Activated CD4-positive, alpha-beta T cell treated with anti-CD3 and anti-CD28 coated beads, Interleukin-2, Interleukin-6, amounts not matched to agents 100 ng/mL and 50 ng/mL, durations not matched to agents 16 hours and 8 hours (primary cell): Measurements from ENCODE around the gene VPS33B.
"Not testable (repeated sequence)": the region's sequence is repeated elsewhere in the genome, so short reads cannot be mapped to it uniquely, and the experiment has no call there.

Experiments
- DNase-seq: peaks from one replicate; pipeline ENCODE4 v3.0.0-alpha.2; 2020

Gene VPS33B

DNA sequence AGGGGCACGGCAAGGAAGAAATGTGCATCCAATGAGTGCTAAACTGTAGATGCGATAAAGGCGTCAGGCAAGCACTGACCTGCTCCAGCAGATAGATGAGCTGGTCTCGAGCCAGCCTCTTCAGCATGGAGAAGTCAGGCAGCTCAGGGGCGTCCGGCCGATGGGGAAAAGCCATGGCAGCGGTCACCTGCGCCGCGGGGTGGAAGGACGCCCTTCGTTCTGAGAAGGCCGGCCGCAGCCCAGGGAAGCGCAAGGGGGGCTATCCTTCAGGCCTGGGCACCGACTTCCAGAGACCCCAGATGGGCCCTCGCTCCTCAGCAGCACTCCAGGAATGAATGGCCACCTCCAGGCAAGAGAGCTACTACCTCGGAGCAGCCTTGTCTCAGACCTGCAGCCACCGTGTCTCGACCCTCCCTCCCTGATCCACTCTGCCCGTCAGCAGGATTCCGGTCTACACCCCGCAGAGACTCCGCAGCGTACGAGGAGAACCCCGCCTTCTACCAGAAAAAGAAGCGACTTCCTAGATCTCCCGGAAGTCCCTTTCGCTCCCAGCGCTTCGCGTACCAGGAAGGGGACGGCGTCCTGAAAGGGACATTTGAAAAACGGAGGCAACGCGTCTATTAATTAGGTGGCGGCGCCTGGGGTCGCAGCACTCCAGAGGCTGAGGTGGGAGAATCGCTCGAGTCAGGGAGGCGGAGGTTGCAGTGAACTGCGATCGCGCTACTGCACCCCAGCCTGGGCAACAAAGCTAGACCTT is at the start of gene VPS33B:
VPS33B (minus strand) TSS at position 520 of the 757 bp plus-strand sequence; CDS start at position 175, 345 bp downstream.
- DNase-seq: peak; percentile 90

GRCh38 chr15:91072161-91072560 is 49.8 kb upstream of the VPS33B start:
- DNase-seq: no peak

GRCh38 chr15:91070872-91071271 is 48.5 kb upstream of the VPS33B start:
- DNase-seq: no peak

- DNase-seq: no peak
Observed at GRCh38 chr15:91068966-91069365, 46.6 kb upstream of the VPS33B start.

- DNase-seq: no peak
Observed at GRCh38 chr15:91068436-91068835, 46.0 kb upstream of the VPS33B start.

- no peak for DNase-seq
Observed at GRCh38 chr15:91067036-91067435, 44.6 kb upstream of the VPS33B start.

GRCh38 chr15:91065505-91065904 is 43.1 kb upstream of the VPS33B start:
- no peak for DNase-seq

GRCh38 chr15:91061997-91062396 is 39.6 kb upstream of the VPS33B start:
- DNase-seq: no peak

GRCh38 chr15:91061230-91061629 is 38.8 kb upstream of the VPS33B start:
- DNase-seq: no peak

DNA sequence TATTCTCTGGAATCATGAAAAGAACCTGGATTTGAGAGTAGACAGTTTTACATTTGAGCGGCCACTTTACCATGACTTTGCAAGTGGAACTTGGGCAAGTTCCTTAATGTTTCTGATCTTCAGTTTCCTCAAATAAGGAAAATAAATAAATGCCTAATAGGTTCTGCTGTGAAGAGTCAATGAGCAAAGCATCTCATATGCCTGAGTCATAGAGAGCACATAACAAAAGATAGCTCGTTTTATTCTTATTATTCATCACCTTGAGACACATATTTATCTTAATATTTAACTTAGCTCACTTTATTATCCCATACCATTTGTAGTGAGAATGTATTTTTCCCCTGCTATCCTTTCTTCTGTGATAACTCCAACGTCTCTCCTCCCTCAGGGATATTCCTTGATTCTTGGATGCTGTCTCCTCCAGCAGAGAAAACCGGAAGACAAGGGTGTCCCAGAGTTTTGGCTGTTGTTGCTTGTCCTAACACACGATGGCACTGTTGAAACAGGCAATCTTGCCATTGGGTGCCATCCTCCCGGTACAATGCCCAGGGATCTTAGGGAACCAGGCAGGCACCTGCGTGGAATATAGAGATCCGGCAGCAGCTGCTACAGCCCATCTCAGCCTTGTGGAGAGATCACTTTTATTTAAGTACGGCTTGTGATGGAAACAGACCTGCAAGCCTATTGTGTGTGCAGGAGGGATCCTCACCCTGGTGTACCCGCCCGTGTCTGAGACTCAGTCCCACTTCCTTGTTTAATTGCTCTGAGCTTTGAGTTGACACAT is 33.3 kb upstream of the VPS33B start:
- DNase-seq: peak; percentile 58

DNA sequence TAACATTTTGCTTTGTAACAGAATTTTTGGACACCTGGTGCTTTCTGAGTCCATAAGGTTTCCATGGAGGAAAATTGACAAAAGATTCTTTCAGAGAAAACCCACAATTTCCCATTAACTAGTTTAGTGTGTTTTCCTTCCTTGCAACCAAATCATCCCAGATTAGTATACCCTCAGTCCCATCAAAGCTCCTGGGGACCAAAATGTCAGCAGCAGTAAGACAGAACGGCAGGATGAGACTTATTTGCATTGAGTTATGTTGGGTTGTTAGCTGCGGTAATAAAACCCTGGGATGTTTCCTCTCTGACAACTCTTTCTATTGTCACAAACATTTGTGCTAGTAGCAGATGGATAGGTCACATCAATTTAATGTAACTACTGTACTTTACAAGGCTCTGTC is 32.4 kb upstream of the VPS33B start:
- no peak for DNase-seq

DNA sequence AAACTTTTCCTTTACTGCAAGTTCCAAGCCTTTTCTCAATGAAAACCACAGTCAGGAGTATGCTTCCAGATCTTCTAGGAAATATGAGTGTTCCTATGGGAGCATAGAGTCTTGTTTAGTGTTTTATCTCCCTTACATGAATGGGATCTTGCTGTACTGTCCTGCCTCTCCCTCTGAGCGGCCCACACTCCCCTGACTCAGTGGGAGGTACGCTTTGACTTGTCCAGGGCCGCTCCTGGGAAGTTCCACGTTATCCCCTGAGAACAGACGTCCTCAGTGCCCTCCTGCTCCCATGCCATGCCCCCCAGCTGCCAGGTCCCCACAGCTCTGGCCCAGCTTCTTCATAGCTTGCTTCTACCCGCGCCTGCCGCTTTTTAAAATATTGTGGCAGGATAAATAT is 28.9 kb upstream of the VPS33B start:
- DNase-seq: no peak

GRCh38 chr15:91050128-91050455 is 27.7 kb upstream of the VPS33B start:
- DNase-seq: no peak

DNA sequence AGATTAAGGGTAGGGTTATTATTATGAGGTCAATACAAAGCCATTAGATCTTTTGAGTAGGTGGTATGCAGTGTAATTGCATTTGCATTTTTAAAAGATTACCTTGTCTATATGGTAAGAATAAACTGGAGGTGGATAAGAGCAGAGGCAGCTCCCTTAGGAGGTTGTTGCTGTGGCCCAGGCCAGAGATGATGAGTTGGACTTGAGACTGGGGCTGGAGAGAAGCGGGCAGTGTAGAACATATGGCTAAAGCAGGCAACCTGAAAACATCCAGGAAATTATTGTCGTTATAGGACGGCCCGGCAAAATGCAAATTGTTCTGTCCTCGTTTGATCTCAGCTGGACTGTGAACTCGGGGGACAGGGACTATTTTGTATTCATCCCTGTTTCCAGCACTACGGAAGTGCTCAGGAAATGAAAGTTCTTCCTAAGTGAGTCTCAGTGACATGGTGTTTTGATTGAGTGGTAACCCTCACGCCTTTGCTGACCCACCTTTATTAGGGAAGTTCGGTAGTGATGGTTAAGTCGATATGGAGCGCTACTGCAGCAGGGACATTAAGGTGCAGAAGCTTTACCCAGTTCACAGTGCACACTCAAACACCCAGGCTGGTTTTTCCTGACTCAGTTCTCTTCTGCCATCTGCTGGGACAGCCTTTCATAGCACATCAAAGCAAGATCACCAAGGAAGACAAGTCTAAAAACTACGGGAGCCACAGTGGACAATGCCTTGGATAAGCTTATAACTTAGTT is 27.2 kb upstream of the VPS33B start:
- DNase-seq: peak; percentile 67

- DNase-seq: no peak
Observed at GRCh38 chr15:91047545-91048199, 25.3 kb upstream of the VPS33B start.

- not testable (repeated sequence) for DNase-seq
Observed at GRCh38 chr15:91046056-91046455, 23.7 kb upstream of the VPS33B start.

- no peak for DNase-seq
Observed at GRCh38 chr15:91045065-91045464, 22.7 kb upstream of the VPS33B start.

DNA sequence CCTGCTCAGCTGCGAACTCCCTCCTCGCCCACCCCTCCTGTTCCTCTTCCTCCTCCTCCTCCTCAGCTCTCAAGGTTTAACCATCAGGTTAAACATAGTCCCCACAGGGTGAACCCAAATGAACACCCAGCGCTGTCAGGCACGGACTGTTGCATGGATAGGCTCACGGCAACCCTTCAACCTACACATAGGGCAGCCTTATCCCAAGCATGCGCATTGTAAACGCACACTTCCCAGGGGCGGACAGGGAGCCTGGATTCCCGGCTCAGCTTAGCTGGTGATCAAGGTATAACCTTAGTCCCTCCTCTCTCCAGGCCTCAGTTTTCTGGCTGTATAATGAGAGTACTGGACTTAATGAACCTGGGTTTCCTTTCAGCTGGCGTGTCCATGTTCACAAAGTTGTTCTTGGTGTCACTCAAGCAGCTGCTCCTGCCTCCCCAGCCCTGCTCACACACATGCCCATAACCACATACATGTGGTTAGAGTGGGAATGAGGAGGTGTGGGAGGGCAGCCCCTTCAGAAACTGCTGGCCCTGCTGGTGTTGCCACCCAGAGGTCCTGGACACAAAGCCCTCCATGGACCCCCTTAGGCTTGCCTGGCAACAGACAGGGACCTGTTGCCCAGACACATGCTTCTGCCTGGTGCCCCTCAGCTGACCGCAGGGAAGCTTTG is 20.9 kb upstream of the VPS33B start:
- DNase-seq: no peak

GRCh38 chr15:91040856-91041255 is 18.5 kb upstream of the VPS33B start:
- DNase-seq: no peak

GRCh38 chr15:91039996-91040395 is 17.6 kb upstream of the VPS33B start:
- no peak for DNase-seq

DNA sequence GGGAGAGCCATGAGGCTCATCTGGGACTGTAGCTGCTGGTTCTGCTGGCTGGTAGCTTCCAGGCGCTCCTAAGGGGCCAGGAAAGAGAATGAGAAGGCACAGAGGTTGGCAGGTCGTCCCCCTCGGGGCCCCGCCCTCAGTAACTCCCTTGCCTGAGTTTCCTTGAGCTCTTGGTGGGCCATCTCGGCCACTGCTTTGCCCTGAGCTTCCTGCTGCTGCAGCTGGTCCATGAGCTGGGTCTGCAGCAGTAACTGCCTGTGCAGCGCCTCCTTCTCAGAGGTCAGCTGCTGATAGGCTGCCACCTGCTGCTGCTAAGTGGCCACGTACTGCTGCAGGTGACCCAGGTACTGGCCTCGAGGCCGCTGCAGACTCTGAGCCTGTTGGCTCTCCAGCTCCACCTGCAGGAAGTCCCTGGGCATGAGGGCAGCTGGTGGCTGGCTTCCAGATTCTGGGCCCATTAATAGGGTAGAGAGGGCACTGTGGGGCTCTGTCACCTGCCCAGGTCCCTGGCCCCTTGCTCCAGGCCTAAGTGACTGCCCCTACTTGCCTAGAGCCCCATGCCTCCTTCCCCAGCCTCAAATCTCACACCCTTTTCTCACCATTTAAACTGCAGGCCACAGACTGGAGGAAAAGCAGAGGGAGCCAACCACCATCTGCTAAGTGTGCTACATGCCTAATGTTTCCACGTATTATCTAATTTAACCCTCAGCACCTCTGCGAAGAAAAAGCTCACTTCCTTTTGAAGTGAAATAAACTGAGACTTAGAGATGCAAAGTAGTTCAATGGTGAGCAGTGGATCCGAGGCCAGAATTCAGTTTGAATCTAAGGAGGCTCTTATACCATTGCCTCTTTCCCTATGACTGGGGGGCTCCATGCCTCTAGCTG is 10.8 kb upstream of the VPS33B start:
- DNase-seq: peak; percentile 68

DNA sequence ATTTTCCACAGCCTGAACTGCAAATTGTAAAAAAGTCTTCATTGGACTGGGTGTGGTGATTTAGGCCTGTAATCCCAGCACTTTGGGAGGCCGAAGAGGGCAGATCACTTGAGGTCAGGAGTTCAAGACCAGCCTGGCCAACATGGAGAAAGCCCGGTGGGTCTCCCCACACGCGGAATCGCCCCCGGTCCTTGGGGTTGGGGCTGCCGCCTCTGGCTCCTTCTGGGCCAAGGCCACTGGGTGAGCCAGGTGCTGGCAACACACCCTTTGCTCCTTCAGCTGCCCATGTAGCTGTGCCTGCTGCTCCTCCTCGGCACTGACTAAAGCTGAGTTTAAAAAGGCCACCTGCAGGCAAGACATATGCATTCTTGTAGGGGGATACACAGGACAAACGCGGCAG is 9.4 kb upstream of the VPS33B start:
- DNase-seq: no peak
